ENCODE data around the gene DNASE2B. TPM values are rescaled to one million over a fixed set of nuclear protein-coding genes. Genes with fewer than 3 reads are reported as not detected.

Gene DNASE2B
- total and polyA plus RNA-seq, 8 donors, result 0.20 to 0.92 (median 0.25) TPM; not detected in 5

DNA sequence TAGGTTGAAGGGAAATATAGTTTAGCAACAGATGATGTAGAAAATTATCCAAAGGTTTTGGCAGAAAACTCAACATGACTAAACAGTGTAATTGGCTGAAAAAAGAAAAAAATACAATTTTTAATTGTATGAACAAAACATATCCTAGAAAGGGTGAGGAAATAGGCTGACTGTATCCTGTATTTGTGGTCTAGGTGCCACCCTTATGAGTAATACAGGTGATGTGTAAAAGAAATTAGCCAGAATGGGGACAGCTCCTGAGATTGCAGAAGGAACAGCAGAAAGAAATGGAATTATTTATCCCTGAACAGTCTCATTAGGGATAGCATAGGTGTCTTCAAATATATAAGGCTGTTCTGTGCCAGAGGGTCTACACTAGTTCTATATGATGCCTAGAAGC is 24.6 kb downstream of the DNASE2B start:
- Histone ChIP-seq H3K4me3 (no peak overlapping the region), H3K9me3 (no peaks in the 10 kb centered on the region), H3K27ac (no peak overlapping the region), H3K36me3 (no peaks in the 10 kb centered on the region), H3K27me3 (no peaks in the 10 kb centered on the region), H3K4me1 (peaks cover 0 to 7% (median 0%) of the 10 kb centered on the region in 4 donors)
- TF ChIP-seq POLR2AphosphoS5 (IDR thresholded peaks at IDR 0.05), result no peak
- TF ChIP-seq, protein P1, sequence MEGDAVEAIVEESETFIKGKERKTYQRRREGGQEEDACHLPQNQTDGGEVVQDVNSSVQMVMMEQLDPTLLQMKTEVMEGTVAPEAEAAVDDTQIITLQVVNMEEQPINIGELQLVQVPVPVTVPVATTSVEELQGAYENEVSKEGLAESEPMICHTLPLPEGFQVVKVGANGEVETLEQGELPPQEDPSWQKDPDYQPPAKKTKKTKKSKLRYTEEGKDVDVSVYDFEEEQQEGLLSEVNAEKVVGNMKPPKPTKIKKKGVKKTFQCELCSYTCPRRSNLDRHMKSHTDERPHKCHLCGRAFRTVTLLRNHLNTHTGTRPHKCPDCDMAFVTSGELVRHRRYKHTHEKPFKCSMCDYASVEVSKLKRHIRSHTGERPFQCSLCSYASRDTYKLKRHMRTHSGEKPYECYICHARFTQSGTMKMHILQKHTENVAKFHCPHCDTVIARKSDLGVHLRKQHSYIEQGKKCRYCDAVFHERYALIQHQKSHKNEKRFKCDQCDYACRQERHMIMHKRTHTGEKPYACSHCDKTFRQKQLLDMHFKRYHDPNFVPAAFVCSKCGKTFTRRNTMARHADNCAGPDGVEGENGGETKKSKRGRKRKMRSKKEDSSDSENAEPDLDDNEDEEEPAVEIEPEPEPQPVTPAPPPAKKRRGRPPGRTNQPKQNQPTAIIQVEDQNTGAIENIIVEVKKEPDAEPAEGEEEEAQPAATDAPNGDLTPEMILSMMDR (IDR thresholded peaks at IDR 0.05), result no peak
- TF ChIP-seq POLR2A (IDR thresholded peaks at IDR 0.05), result no peak
- TF ChIP-seq EP300 (IDR thresholded peaks at IDR 0.05), result no peak
- no peak for DNase-seq
- intact Hi-C loops (cut with DNase I; ENCODE audit: low total_unique reads), result no loop called here

DNA sequence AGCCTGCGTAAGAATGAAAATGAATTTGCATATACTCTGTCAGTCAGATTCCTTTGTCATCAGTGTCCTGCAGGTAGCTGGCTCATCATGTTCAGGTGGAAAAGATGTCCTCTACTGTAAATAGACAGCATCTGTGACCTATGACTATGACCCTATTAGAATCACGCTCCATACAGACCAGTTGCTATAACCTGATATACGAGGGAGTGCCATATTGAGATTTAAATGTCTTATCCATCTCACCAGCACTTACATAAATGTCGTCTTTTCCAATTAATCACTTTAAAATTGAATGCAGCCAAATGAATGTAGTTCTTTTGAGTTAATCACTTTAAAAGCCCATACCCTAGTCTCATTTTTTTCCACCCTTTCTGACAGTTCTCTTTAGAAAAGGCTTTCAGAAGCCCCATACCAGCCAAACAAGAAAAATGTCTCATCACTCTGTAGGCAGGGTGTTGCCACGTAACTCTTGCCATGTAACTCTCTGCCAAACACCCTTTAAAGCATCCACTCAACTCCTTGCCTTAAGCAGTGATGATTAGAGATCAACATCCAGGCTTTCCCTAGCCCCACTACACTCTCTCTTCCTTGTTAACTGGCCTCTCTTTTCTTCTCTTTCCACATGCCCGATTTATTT is 26.3 kb downstream of the DNASE2B start:
- H3K27me3 ChIP-seq, result no peaks in the 10 kb centered on the region
- intact Hi-C loops (cut with DNase I; ENCODE audit: low total_unique reads), result no loop called here
- no peak overlapping the region for H3K27ac ChIP-seq
- no peak overlapping the region for H3K4me3 ChIP-seq
- H3K9me3 ChIP-seq, result peaks cover 0 to under 1% (median 0%) of the 10 kb centered on the region in 4 donors
- TF ChIP-seq POLR2AphosphoS5 (IDR thresholded peaks at IDR 0.05) (no peak), POLR2A (IDR thresholded peaks at IDR 0.05) (no peak), EP300 (IDR thresholded peaks at IDR 0.05) (no peak)
- TF ChIP-seq, protein P1 (IDR thresholded peaks at IDR 0.05), result no peak
- peaks cover 0 to 7% (median 0%) of the 10 kb centered on the region in 4 donors for H3K4me1 ChIP-seq
- H3K36me3 ChIP-seq, result no peaks in the 10 kb centered on the region
- DNase-seq, result no peak
- WGBS, 5 donors, result 85 to 91% (median 88%) methylated on average over 6 of the region's 6 CpGs

DNA sequence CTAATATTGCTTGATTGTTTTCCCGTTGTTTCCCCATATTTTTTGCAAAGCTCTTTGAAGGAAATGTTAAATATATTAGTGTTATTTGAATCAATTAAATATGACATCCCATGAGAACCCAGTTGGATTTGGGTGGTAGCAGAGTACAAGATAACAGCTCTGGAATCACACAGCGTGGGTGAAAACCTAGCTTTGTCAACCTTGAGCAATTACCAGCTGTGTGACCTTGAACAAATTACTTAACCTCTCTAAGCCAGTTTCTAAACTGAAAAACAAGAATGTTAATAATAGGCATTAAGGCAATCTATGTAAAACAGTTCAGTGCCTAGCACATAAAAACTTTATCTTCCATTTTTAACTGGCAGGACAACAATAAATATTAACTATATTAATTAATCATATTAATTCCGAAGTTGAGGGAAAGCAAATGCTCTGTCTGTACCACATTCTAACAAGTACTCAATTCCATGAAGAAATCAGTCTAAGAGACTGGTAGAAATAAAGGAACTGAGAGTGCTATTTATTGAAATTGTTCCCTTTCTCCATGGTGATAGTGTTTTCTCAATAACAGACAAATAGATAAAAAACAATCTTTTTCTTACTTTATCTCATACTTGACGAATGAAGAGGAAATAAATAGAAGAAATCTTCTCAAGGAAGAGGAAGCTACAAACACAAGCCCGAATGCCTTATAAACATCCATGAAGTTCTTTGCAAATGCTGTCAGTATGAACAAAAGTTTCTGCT is 27.0 kb downstream of the DNASE2B start:
- intact Hi-C loops (cut with DNase I; ENCODE audit: low total_unique reads), result no loop called here
- no peak overlapping the region for H3K4me3 ChIP-seq
- peaks cover 0 to 7% (median 0%) of the 10 kb centered on the region in 4 donors for H3K4me1 ChIP-seq
- no peaks in the 10 kb centered on the region for H3K36me3 ChIP-seq
- WGBS, 5 donors, result 44 to 53% (median 48%) methylated on average over 5 of the region's 5 CpGs
- H3K9me3 ChIP-seq, result peaks cover 0 to 7% (median 3%) of the 10 kb centered on the region in 4 donors
- no peak overlapping the region for H3K27ac ChIP-seq
- TF ChIP-seq, protein P1 (IDR thresholded peaks at IDR 0.05), result no peak
- TF ChIP-seq POLR2AphosphoS5 (IDR thresholded peaks at IDR 0.05) (no peak), EP300 (IDR thresholded peaks at IDR 0.05) (no peak), POLR2A (IDR thresholded peaks at IDR 0.05) (no peak)
- no peaks in the 10 kb centered on the region for H3K27me3 ChIP-seq
- no peak for DNase-seq

DNA sequence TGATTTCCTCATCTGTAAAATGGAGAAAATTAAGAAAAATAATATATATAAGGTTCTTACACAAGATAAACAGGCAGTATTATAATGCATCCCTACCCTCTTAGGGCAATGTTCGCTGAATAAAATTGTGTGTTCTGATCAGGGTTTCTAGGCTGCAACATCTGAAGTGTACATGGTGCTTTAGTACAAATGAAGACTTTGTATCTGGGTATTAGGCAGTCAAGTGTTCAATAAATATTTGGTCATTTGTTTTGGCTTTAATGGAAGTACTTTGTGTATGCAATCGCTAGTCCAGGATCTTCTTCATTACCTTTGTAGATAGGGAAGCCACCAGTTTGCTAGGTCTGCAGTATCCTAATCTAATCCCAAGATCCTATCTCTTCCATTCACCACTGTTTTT is 28.1 kb downstream of the DNASE2B start:
- H3K27me3 ChIP-seq, result no peaks in the 10 kb centered on the region
- H3K4me1 ChIP-seq, result peaks cover 0 to 7% (median 0%) of the 10 kb centered on the region in 4 donors
- H3K36me3 ChIP-seq, result no peaks in the 10 kb centered on the region
- no peak overlapping the region for H3K27ac ChIP-seq
- no peak for DNase-seq
- TF ChIP-seq EP300 (IDR thresholded peaks at IDR 0.05) (no peak), POLR2A (IDR thresholded peaks at IDR 0.05) (no peak), POLR2AphosphoS5 (IDR thresholded peaks at IDR 0.05) (no peak)
- TF ChIP-seq, protein P1 (IDR thresholded peaks at IDR 0.05), result no peak
- H3K4me3 ChIP-seq, result no peak overlapping the region
- WGBS, 5 donors, result 70 to 85% (median 75%) methylated on average over 2 of the region's 2 CpGs
- H3K9me3 ChIP-seq, result peaks cover 0 to 9% (median 4%) of the 10 kb centered on the region in 4 donors
- intact Hi-C loops (cut with DNase I; ENCODE audit: low total_unique reads), result no loop called here

All from stomach (tissue), 9 donors.